Kidney (tissue), 14 donors: ENCODE results near the gene SYPL1. TPM values are rescaled to one million over a fixed set of nuclear protein-coding genes. Genes with fewer than 3 reads are reported as not detected.
A peak's percentile ranks its signal among the peaks of the same experiment; 100 is the strongest.

Experiments used
- DNase-seq, 5 donors: peaks; one replicate each; pipeline ENCODE4 v3.0.0-alpha.2; 2013 to 2020
- FAIRE-seq: peaks from 2 replicates; lab custom pipeline; 2012; peaks lifted over from hg19 to GRCh38; lab: Jason Lieb, UNC
- H3K27ac ChIP-seq, 2 donors: one replicate each; pipeline ENCODE4 v1.7.0; 2013; ENCODE audit warnings: low read depth in 2 of 2, low read length in 2 of 2, inconsistent platforms in 1 of 2
- H3K27me3 ChIP-seq: one replicate; pipeline ENCODE4 v1.7.1; 2013; ENCODE audit warnings: low read length, inconsistent platforms; ENCODE audit not compliant: control insufficient read depth, insufficient read depth
- H3K36me3 ChIP-seq, 3 donors: one replicate each; pipeline versions ENCODE4 v1.7.0 to v1.7.1; 2013; ENCODE audit warnings: low read length in 3 of 3, control low read depth in 1 of 3, inconsistent platforms in 1 of 3; ENCODE audit not compliant: insufficient read depth in 3 of 3, control insufficient read depth in 2 of 3
- H3K4me1 ChIP-seq, 3 donors: one replicate each; pipeline versions ENCODE4 v1.7.0 to v1.7.1; 2013; ENCODE audit warnings: low read length in 3 of 3, inconsistent platforms in 1 of 3, low read depth in 1 of 3; ENCODE audit not compliant: control insufficient read depth in 2 of 3, insufficient read depth in 2 of 3
- H3K4me3 ChIP-seq, 3 donors: one replicate each; pipeline versions ENCODE4 v1.7.0 to v1.8.1; 2013; ENCODE audit warnings: low read length in 3 of 3, control low read depth in 1 of 3, inconsistent platforms in 1 of 3
- H3K9ac ChIP-seq, 3 donors: one replicate each; pipeline versions ENCODE4 v1.7.0 to v1.7.1; 2013; ENCODE audit warnings: low read length in 3 of 3, control low read depth in 1 of 3, inconsistent platforms in 1 of 3
- H3K9me3 ChIP-seq, 3 donors: one replicate each; pipeline versions ENCODE4 v1.7.0 to v1.7.1; 2013; ENCODE audit warnings: low read length in 3 of 3, control low read depth in 1 of 3, inconsistent platforms in 1 of 3; ENCODE audit not compliant: control insufficient read depth in 2 of 3, insufficient read depth in 1 of 3
- intact Hi-C: fragments of 100-400 bp; cut with DNase I; formaldehyde crosslinking; loops from one replicate; pipeline ENCODE4 v1.11.1; 2022
- polyA plus RNA-seq: library from polyadenylated mRNA; stranded (reverse); fragments of 350-450 nt; fragmentation: Illumina TruSeq; extraction: RNeasy Lipid Tissue Mini Kit (QIAGEN cat#74804); gene quantifications from one replicate; pipeline ENCODE4 v1.2.3, GENCODE V29; 2014; ENCODE audit warnings: low read depth, low replicate concordance; ENCODE audit not compliant: insufficient read depth
- total RNA-seq: library from RNA; stranded (reverse); fragmentation: NEBNext Ultra II Directional; extraction: Animal tissue kit (Norgen Biotek cat#: 25700); gene quantifications from one replicate; pipeline ENCODE4 v1.2.1, GENCODE V29; 2021
- TF ChIP-seq, protein P1 (sequence below): IDR thresholded peaks from 3 replicates; pipeline ENCODE4 v1.5.1; 2012; ENCODE audit warnings: mild to moderate bottlenecking, moderate library complexity, borderline replicate concordance; ENCODE audit not compliant: insufficient read depth; ENCODE audit errors: extremely low read depth
- donor health status: control.
- donor health status: control.
- donor health status: control.
- donor health status: control.
- donor health status: control.
- donor health status: DM: yes; HTN: yes; CAD: no.
- donor health status: Normal renal cell carcinoma (clear cell type).

The SYPL1 gene
- total and polyA plus RNA-seq, 2 donors from 2014 or later = 90.8 to 111 TPM

DNA sequence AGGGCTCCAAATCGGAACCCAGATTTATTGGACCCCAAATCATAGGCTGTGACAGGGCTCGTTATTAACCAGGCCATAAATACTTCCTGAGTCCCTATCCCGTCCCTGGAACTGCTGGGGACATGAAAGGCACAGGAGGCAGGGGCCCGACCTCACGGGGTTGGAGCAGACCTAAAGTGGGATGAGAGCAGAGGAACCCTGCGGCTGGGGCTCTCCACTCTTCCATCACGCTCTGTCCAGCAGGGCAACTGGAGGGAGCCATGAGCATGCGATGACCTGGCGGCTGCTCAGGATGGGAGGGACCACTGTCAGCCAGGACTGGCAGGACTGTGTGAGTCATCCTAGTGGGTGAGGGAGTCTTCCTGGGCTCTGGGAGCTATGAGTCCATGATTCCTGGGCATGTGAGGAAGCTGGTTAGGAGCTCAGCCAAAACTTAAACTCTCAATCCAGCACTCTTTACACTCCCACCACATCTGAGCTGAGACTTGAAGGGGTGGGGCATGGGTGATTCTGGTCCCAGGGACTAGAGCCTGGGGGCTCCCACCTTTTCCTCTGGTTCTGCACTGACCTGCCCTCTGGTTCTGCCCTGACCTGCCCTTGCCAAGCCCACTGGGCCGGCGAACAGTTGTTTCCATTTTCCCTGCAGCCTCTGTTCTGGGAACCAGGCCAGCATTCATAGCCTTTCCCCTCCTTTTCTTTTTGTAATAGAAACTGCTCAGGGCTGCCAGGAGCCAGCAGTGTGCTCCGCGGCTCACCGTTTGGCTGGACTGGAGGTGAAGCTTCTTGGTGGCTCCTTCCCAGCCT, 47.1 kb downstream of the SYPL1 start:
- intact Hi-C loops = no loop called here
- no peaks in the 10 kb centered on the region for H3K9me3 ChIP-seq
- peak; percentile 53 to 94 (median 70) for DNase-seq
- peak overlapping the region in 2 of 3 donors; percentile 1 to 51 for H3K9ac ChIP-seq
- H3K4me3 ChIP-seq = peak overlapping the region in 2 of 3 donors; percentile 5 to 52
- H3K27me3 ChIP-seq = no peaks in the 10 kb centered on the region
- peak overlapping the region; percentile 84 to 87 for H3K27ac ChIP-seq
- H3K4me1 ChIP-seq = peaks cover 0 to 23% (median 23%) of the 10 kb centered on the region in 3 donors
- no peaks in the 10 kb centered on the region for H3K36me3 ChIP-seq
- no peak for FAIRE-seq
- TF ChIP-seq, protein P1, sequence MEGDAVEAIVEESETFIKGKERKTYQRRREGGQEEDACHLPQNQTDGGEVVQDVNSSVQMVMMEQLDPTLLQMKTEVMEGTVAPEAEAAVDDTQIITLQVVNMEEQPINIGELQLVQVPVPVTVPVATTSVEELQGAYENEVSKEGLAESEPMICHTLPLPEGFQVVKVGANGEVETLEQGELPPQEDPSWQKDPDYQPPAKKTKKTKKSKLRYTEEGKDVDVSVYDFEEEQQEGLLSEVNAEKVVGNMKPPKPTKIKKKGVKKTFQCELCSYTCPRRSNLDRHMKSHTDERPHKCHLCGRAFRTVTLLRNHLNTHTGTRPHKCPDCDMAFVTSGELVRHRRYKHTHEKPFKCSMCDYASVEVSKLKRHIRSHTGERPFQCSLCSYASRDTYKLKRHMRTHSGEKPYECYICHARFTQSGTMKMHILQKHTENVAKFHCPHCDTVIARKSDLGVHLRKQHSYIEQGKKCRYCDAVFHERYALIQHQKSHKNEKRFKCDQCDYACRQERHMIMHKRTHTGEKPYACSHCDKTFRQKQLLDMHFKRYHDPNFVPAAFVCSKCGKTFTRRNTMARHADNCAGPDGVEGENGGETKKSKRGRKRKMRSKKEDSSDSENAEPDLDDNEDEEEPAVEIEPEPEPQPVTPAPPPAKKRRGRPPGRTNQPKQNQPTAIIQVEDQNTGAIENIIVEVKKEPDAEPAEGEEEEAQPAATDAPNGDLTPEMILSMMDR = no peak

DNA sequence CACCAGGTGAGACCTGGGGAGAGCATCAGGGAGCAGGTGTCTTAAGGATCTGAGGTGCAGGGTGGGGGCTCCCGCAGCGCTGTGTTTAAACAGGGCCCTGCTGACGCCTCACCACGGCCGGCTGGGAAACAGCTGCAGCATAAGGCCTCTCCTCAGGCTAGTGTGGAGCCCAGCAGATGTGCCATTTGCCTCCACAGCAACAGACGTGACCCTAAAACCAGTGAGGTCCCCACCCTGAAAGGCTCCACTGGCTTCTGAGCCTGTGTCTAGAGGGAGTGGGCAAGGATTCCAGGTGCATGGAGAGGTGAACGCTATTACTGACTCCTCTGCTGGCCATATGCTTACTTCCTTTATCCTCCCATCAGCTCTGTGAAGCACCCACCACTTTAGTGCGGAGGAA, 47.8 kb downstream of the SYPL1 start:
- H3K4me3 ChIP-seq = no peak overlapping the region
- H3K27me3 ChIP-seq = no peaks in the 10 kb centered on the region
- FAIRE-seq = no peak
- intact Hi-C loops = no loop called here
- peak overlapping the region in 1 of 3 donors; percentile 48 for H3K9ac ChIP-seq
- H3K9me3 ChIP-seq = no peaks in the 10 kb centered on the region
- TF ChIP-seq, protein P1 = no peak
- no peak for DNase-seq
- peaks cover 0 to 20% (median 18%) of the 10 kb centered on the region in 3 donors for H3K4me1 ChIP-seq
- no peaks in the 10 kb centered on the region for H3K36me3 ChIP-seq
- peak overlapping the region; percentile 84 to 87 for H3K27ac ChIP-seq

DNA sequence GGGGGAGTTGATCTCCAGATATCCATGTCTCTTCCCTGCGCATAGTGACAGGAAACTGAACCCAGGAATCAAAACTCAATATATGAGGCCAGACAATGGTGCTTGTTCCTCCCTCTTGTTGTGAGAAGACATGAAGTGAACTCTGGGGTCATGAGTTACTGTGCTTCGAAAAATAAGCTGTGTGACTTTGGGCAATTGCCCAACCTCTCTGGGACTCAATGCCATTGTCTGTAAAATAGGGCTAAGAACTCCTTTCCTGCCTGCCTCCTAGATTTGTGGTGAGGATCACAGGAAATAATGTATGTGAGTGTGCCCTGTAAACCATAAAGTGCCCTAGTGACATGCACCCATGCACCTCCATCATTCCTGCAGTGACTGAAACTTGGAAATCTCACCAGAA, 48.4 kb downstream of the SYPL1 start:
- H3K9ac ChIP-seq = no peak overlapping the region

More for the DNA sequence above, 48.4 kb downstream of the SYPL1 start:
- Histone ChIP-seq H3K4me1 (peaks cover 0 to 26% (median 19%) of the 10 kb centered on the region in 3 donors), H3K27ac (no peak overlapping the region), H3K27me3 (no peaks in the 10 kb centered on the region), H3K36me3 (no peaks in the 10 kb centered on the region), H3K4me3 (no peak overlapping the region), H3K9me3 (no peaks in the 10 kb centered on the region)
- FAIRE-seq (no peak), DNase-seq (peak in 1 of 5 donors; percentile 3)
- TF ChIP-seq, protein P1 = no peak
- intact Hi-C loops = no loop called here
